Uterus (tissue), 4 donors: ENCODE results near the gene LEKR1. TPM values are rescaled to one million over a fixed set of nuclear protein-coding genes. Genes with fewer than 3 reads are reported as not detected.

Experiments
- DNase-seq, 2 donors: peaks; one replicate each; pipeline ENCODE4 v3.0.0-alpha.2; 2019 to 2020
- H3K27ac ChIP-seq, 2 donors: fragments of 200-600 bp; sonication (generic); 1 replicate in 1 of 2; 2 replicates in 1 of 2; pipeline ENCODE4 v1.5.1; 2016 to 2018
- H3K27me3 ChIP-seq, 2 donors: fragments of 200-600 bp; sonication (generic); one replicate each; pipeline ENCODE4 v1.5.1; 2018 to 2019; ENCODE audit warnings: control low read depth in 1 of 2
- H3K36me3 ChIP-seq, 2 donors: fragments of 200-600 bp; sonication (generic); one replicate each; pipeline ENCODE4 v1.5.1; 2019; ENCODE audit warnings: control low read depth in 1 of 2
- H3K4me1 ChIP-seq, 2 donors: fragments of 200-600 bp; sonication (generic); one replicate each; pipeline ENCODE4 v1.5.1; 2018 to 2019; ENCODE audit warnings: control low read depth in 1 of 2
- H3K4me3 ChIP-seq, 2 donors: fragments of 200-600 bp; sonication (generic); 1 replicate in 1 of 2; 2 replicates in 1 of 2; pipeline ENCODE4 v1.5.1; 2018 to 2019; ENCODE audit warnings: mild to moderate bottlenecking in 1 of 2
- H3K9me3 ChIP-seq, 2 donors: fragments of 200-600 bp; sonication (generic); one replicate each; pipeline ENCODE4 v1.5.1; 2019; ENCODE audit warnings: control low read depth in 1 of 2
- CTCF ChIP-seq, 4 experiments: fragments of 200-600 bp in 2 of 4; fragments of 450-650 bp in 2 of 4; sonication (generic) in 2 of 4; IDR thresholded peaks; one replicate each; pipeline ENCODE4 v1.5.1; 2016 to 2019; ENCODE audit warnings: antibody characterized with exemption in 4 of 4, mild to moderate bottlenecking in 2 of 4, moderate library complexity in 1 of 4
- POLR2A ChIP-seq, 2 donors: fragments of 450-650 bp; IDR thresholded peaks; one replicate each; pipeline ENCODE4 v1.6.1; 2016; ENCODE audit warnings: antibody characterized with exemption in 2 of 2, mild to moderate bottlenecking in 1 of 2, moderate library complexity in 1 of 2
- intact Hi-C: fragments of 100-400 bp; cut with DNase I; formaldehyde crosslinking; loops from one replicate; pipeline ENCODE4 v1.15.1; 2023; ENCODE audit warnings: low total_unique reads
- total RNA-seq, 4 donors: library from RNA; depleted of rRNA in 3 of 4; stranded (reverse); fragments of >200 nt in 3 of 4; gene quantifications; one replicate each; pipeline versions ENCODE4 v1.1.0 to v1.2.4, GENCODE V29; 2014 to 2023
- donor health status: DM: yes; HTN: yes; CAD: no.

The LEKR1 gene
- total RNA-seq, 4 donors from 2014 or later: 0.26 to 4.8 (median 2.8) TPM; not detected in 1

- no peaks in the 10 kb centered on the region for H3K27me3 ChIP-seq
- H3K4me1 ChIP-seq: no peaks in the 10 kb centered on the region
- no peak overlapping the region for H3K27ac ChIP-seq
- no peak overlapping the region for H3K4me3 ChIP-seq
- no peak for TF ChIP-seq CTCF (IDR thresholded peaks at IDR 0.05)
- no peak for TF ChIP-seq POLR2A (IDR thresholded peaks at IDR 0.05)
- no peaks in the 10 kb centered on the region for H3K9me3 ChIP-seq
- no peak for DNase-seq
- no peaks in the 10 kb centered on the region for H3K36me3 ChIP-seq
- intact Hi-C loops: no loop called here
Observed at GRCh38 chr3:157071744-157072525, 245.8 kb downstream of the LEKR1 start.

DNA sequence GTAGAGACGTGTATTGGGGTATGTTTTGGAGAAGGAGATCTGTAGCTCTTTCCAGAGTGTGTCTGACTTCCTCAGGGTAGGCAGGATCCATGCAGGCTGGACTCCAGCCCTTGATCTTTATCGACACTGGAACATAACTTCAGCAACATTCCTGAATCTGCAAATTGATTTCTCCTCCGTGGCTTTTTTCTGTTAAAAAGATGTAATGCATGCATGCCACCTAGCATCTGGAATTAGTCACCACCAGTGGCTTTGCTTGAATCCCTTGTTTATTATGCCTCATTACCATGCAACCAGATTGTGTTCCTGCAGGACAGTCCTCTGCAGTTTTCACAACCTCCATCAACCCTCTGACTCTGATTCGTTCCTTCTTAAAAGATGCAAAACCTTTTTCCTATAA, 247.7 kb downstream of the LEKR1 start:
- Histone ChIP-seq H3K9me3 (no peaks in the 10 kb centered on the region), H3K36me3 (no peaks in the 10 kb centered on the region), H3K27me3 (no peaks in the 10 kb centered on the region), H3K27ac (no peak overlapping the region), H3K4me1 (no peaks in the 10 kb centered on the region), H3K4me3 (no peak overlapping the region)
- TF ChIP-seq POLR2A (IDR thresholded peaks at IDR 0.05) (no peak), CTCF (IDR thresholded peaks at IDR 0.05) (no peak)
- no peak for DNase-seq
- intact Hi-C loops: no loop called here

DNA sequence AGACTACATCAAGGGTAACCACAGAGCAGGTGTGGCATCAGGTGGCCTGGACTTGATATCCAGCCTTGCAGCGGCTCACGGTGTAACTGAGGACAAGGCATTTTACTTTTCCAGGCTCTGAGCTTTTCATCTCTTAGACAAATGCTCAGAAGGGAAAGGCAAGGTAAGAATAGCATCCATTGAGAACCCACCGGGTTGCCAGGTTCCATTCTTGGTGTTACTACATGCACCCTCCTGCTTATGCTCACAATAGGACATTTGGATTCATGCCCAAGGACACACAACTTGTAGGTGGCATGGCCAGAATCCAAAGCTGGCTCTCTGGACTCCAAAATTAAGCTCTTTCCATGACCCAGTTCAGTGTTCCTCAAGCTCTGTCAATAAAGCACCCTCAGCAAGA, 248.3 kb downstream of the LEKR1 start:
- H3K4me1 ChIP-seq: no peaks in the 10 kb centered on the region
- no peak for TF ChIP-seq POLR2A (IDR thresholded peaks at IDR 0.05)
- TF ChIP-seq CTCF (IDR thresholded peaks at IDR 0.05): no peak
- no peak overlapping the region for H3K4me3 ChIP-seq
- intact Hi-C loops: no loop called here
- H3K9me3 ChIP-seq: no peaks in the 10 kb centered on the region
- no peaks in the 10 kb centered on the region for H3K27me3 ChIP-seq
- no peak for DNase-seq
- no peaks in the 10 kb centered on the region for H3K36me3 ChIP-seq
- H3K27ac ChIP-seq: no peak overlapping the region

- no peak overlapping the region for H3K4me3 ChIP-seq
- no peaks in the 10 kb centered on the region for H3K4me1 ChIP-seq
- no peak overlapping the region for H3K27ac ChIP-seq
- no peaks in the 10 kb centered on the region for H3K9me3 ChIP-seq
- no peak for TF ChIP-seq CTCF (IDR thresholded peaks at IDR 0.05)
- TF ChIP-seq POLR2A (IDR thresholded peaks at IDR 0.05): no peak
- no peaks in the 10 kb centered on the region for H3K27me3 ChIP-seq
- no peaks in the 10 kb centered on the region for H3K36me3 ChIP-seq
- no peak for DNase-seq
- intact Hi-C loops: no loop called here
Observed at GRCh38 chr3:157074981-157075380, 248.8 kb downstream of the LEKR1 start.

DNA sequence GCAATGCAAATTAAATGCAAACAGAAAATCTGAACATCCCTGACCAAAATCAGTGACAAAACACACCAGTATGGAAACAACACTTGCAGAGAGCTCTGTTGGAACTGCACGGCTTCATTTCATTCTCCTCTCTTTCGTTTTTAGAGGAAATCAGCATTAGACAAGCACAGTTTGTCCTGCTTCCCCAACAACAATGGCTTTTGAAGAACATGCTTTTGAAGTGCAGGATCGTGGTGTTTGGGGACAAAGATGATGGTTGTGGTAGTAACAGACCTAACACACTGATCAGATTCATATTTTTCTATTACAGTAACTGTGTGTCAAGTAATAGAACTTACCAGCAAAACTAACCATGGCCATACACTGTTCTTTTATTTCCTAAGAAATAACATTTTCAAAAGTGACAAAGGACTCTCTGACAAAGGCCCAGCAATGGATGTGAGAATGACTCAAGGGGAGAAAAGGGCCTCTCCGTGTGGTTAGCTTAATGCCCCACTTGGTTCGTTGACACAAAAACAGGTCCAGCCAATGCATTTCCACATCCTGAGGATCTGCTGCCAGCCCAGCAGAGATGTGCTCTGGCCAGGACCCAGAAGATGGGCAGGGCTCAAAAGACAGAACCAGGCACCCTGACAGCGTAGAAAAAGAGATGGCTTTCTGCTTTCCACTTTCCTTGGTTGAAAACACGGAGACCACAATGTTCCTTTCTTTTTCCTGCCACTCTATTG, 249.7 kb downstream of the LEKR1 start:
- DNase-seq: no peak
- no peak overlapping the region for H3K4me3 ChIP-seq
- no peaks in the 10 kb centered on the region for H3K27me3 ChIP-seq
- no peaks in the 10 kb centered on the region for H3K4me1 ChIP-seq
- H3K36me3 ChIP-seq: no peaks in the 10 kb centered on the region
- no peaks in the 10 kb centered on the region for H3K9me3 ChIP-seq
- H3K27ac ChIP-seq: peak overlapping the region in 1 of 2 donors; percentile 83
- no peak for TF ChIP-seq POLR2A (IDR thresholded peaks at IDR 0.05)
- no peak for TF ChIP-seq CTCF (IDR thresholded peaks at IDR 0.05)
- intact Hi-C loops: no loop called here
